ENCODE results near the gene BCAR1.

Gene BCAR1

GRCh38 chr16:75238853-75239541 lies 12.4 kb downstream of the BCAR1 start:
- Histone ChIP-seq H3K27me3 (ENCODE audit: insufficient read depth, low read length, poor library complexity, severe bottlenecking) (no peaks in the 10 kb centered on the region), H3K4me2 (ENCODE audit: low read depth, low read length, poor library complexity, severe bottlenecking) (no peak overlapping the region), H3K36me3 (ENCODE audit: insufficient read depth, low read length) (no peaks in the 10 kb centered on the region), H3K9me2 (replicated peaks; ENCODE audit: low read depth, low read length) (no peaks in the 10 kb centered on the region), H3F3A (ENCODE audit: low read depth) (no peaks in the 10 kb centered on the region), H3K79me2 (ENCODE audit: insufficient read depth, low read length) (no peaks in the 10 kb centered on the region), H2AFZ (ENCODE audit: low read length) (no peak overlapping the region), H3K9ac (ENCODE audit: low read depth, low read length, poor library complexity, severe bottlenecking) (no peak overlapping the region), H3K4me3 (ENCODE audit: low read length, poor library complexity, severe bottlenecking) (no peak overlapping the region), H3K9me3 (ENCODE audit: insufficient read depth, low read depth, low read length) (no peaks in the 10 kb centered on the region), H3K4me1 (ENCODE audit: insufficient read depth, low read length, poor library complexity, severe bottlenecking) (no peaks in the 10 kb centered on the region), H4K20me1 (ENCODE audit: insufficient read depth, low read length, poor library complexity, severe bottlenecking) (no peaks in the 10 kb centered on the region)
- TF ChIP-seq, protein P1, sequence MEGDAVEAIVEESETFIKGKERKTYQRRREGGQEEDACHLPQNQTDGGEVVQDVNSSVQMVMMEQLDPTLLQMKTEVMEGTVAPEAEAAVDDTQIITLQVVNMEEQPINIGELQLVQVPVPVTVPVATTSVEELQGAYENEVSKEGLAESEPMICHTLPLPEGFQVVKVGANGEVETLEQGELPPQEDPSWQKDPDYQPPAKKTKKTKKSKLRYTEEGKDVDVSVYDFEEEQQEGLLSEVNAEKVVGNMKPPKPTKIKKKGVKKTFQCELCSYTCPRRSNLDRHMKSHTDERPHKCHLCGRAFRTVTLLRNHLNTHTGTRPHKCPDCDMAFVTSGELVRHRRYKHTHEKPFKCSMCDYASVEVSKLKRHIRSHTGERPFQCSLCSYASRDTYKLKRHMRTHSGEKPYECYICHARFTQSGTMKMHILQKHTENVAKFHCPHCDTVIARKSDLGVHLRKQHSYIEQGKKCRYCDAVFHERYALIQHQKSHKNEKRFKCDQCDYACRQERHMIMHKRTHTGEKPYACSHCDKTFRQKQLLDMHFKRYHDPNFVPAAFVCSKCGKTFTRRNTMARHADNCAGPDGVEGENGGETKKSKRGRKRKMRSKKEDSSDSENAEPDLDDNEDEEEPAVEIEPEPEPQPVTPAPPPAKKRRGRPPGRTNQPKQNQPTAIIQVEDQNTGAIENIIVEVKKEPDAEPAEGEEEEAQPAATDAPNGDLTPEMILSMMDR (conservative IDR thresholded peaks at IDR 0.05; ENCODE audit: low read length), result no peak; the same call in 1 of the 2 replicates
- TF ChIP-seq EZH2phosphoT487 (IDR thresholded peaks at IDR 0.05; ENCODE audit: borderline replicate concordance), result no peak

- no peak overlapping the region for H2AFZ ChIP-seq (ENCODE audit: low read length)
- no peaks in the 10 kb centered on the region for H3K36me3 ChIP-seq (ENCODE audit: insufficient read depth, low read length)
- no peak overlapping the region for H3K4me3 ChIP-seq (ENCODE audit: low read length, poor library complexity, severe bottlenecking)
- H3K27me3 ChIP-seq (ENCODE audit: insufficient read depth, low read length, poor library complexity, severe bottlenecking), result no peaks in the 10 kb centered on the region
- TF ChIP-seq, protein P1 (conservative IDR thresholded peaks at IDR 0.05; ENCODE audit: low read length), result no peak
- no peak for TF ChIP-seq EZH2phosphoT487 (IDR thresholded peaks at IDR 0.05; ENCODE audit: borderline replicate concordance)
- no peaks in the 10 kb centered on the region for H3F3A ChIP-seq (ENCODE audit: low read depth)
- H3K9me2 ChIP-seq (replicated peaks; ENCODE audit: low read depth, low read length), result no peaks in the 10 kb centered on the region
- no peak overlapping the region for H3K4me2 ChIP-seq (ENCODE audit: low read depth, low read length, poor library complexity, severe bottlenecking)
- no peak overlapping the region for H3K9ac ChIP-seq (ENCODE audit: low read depth, low read length, poor library complexity, severe bottlenecking)
- H3K4me1 ChIP-seq (ENCODE audit: insufficient read depth, low read length, poor library complexity, severe bottlenecking), result no peaks in the 10 kb centered on the region
- no peaks in the 10 kb centered on the region for H4K20me1 ChIP-seq (ENCODE audit: insufficient read depth, low read length, poor library complexity, severe bottlenecking)
- no peaks in the 10 kb centered on the region for H3K9me3 ChIP-seq (ENCODE audit: insufficient read depth, low read depth, low read length)
- no peaks in the 10 kb centered on the region for H3K79me2 ChIP-seq (ENCODE audit: insufficient read depth, low read length)
Observed at GRCh38 chr16:75238132-75238852, 13.1 kb downstream of the BCAR1 start.

- Histone ChIP-seq H3F3A (ENCODE audit: low read depth) (no peaks in the 10 kb centered on the region), H3K79me2 (ENCODE audit: insufficient read depth, low read length) (no peaks in the 10 kb centered on the region), H3K9me2 (replicated peaks; ENCODE audit: low read depth, low read length) (no peaks in the 10 kb centered on the region), H3K4me1 (ENCODE audit: insufficient read depth, low read length, poor library complexity, severe bottlenecking) (no peaks in the 10 kb centered on the region), H3K4me2 (ENCODE audit: low read depth, low read length, poor library complexity, severe bottlenecking) (no peak overlapping the region), H3K9ac (ENCODE audit: low read depth, low read length, poor library complexity, severe bottlenecking) (no peak overlapping the region), H3K36me3 (ENCODE audit: insufficient read depth, low read length) (no peaks in the 10 kb centered on the region), H3K4me3 (ENCODE audit: low read length, poor library complexity, severe bottlenecking) (no peak overlapping the region), H4K20me1 (ENCODE audit: insufficient read depth, low read length, poor library complexity, severe bottlenecking) (no peaks in the 10 kb centered on the region), H3K27me3 (ENCODE audit: insufficient read depth, low read length, poor library complexity, severe bottlenecking) (no peaks in the 10 kb centered on the region), H2AFZ (ENCODE audit: low read length) (no peak overlapping the region), H3K9me3 (ENCODE audit: insufficient read depth, low read depth, low read length) (no peaks in the 10 kb centered on the region)
- TF ChIP-seq EZH2phosphoT487 (IDR thresholded peaks at IDR 0.05; ENCODE audit: borderline replicate concordance), result no peak
- TF ChIP-seq, protein P1 (conservative IDR thresholded peaks at IDR 0.05; ENCODE audit: low read length), result no peak
Observed at GRCh38 chr16:75237398-75238131, 13.9 kb downstream of the BCAR1 start.
